ENCODE measurements around the gene SDF4. TPM values are rescaled to one million over a fixed set of nuclear protein-coding genes. Genes with fewer than 3 reads are reported as not detected.

The SDF4 gene
- total and polyA plus RNA-seq, 10 donors, result 39.1 to 145 (median 88.5) TPM

- Histone ChIP-seq H3K9me3 (no peaks in the 10 kb centered on the region), H3K4me1 (peaks cover 26 to 55% (median 46%) of the 10 kb centered on the region in 6 donors), H3K27ac (peak overlapping the region; percentile 81 to 94 (median 86)), H3K4me3 (peak overlapping the region; percentile 84 to 98 (median 90)), H3K36me3 (peaks cover 0 to 27% (median 0%) of the 10 kb centered on the region in 6 donors), H3K27me3 (replicated peaks in 1 of 7) (no peaks in the 10 kb centered on the region)
- intact Hi-C loops (cut with DNase I; ENCODE audit: low total_unique reads), result no loop called here
- 30 to 88% (median 34%) methylated on average over 7 to 31 of the region's 31 CpGs for WGBS, 5 donors
- peak; percentile 77 for DNase-seq
- no peak for TF ChIP-seq POLR2A (IDR thresholded peaks at IDR 0.05)
Measured at GRCh38 chr1:1274299-1274930, 42.6 kb upstream of the SDF4 start.

- Histone ChIP-seq H3K27ac (peak within 1 kb of the TSS; percentile 81 to 94 (median 86)), H3K4me3 (peak within 1 kb of the TSS; percentile 84 to 98 (median 90)), H3K36me3 (peaks cover 0 to 30% (median 1%) of the 10 kb centered on the region in 6 donors), H3K27me3 (replicated peaks in 1 of 7) (no peaks in the 10 kb centered on the region), H3K4me1 (peaks cover 26 to 62% (median 50%) of the 10 kb centered on the region in 6 donors), H3K9me3 (no peaks in the 10 kb centered on the region)
- 0 to 1% (median 0%) methylated on average over 47 to 104 of the region's 105 CpGs; no CpG with 5 or more reads in 1 of the 5 donors for WGBS, 5 donors
- TF ChIP-seq POLR2AphosphoS5 (IDR thresholded peaks at IDR 0.05), result peak; percentile 87 to 92 (median 87)
- TF ChIP-seq POLR2A (IDR thresholded peaks at IDR 0.05), result peak in 1 of 3 donors; percentile 13
- peak in 2 of 11 experiments; percentile 5 to 14 for TF ChIP-seq CTCF (IDR thresholded peaks at IDR 0.05 in 8 of 11, conservative IDR thresholded peaks at IDR 0.05 in 3 of 11)
- DNase-seq, result peak; percentile 99
- intact Hi-C loops (cut with DNase I; ENCODE audit: low total_unique reads), result no loop called here
Measured at GRCh38 chr1:1273512-1274298, 41.9 kb upstream of the SDF4 start, which contains the start of gene UBE2J2. TSS of gene UBE2J2 (minus strand) at chr1:1273854. CDS start at chr1:1267992, 5,862 bp downstream.

GRCh38 chr1:1273209-1273511 is 41.4 kb upstream of the SDF4 start:
- Histone ChIP-seq H3K4me3 (peak overlapping the region; percentile 84 to 98 (median 90)), H3K27ac (peak overlapping the region; percentile 77 to 94 (median 86)), H3K4me1 (peaks cover 26 to 67% (median 52%) of the 10 kb centered on the region in 6 donors), H3K36me3 (peaks cover 0 to 35% (median 4%) of the 10 kb centered on the region in 6 donors), H3K27me3 (replicated peaks in 1 of 7) (no peaks in the 10 kb centered on the region), H3K9me3 (no peaks in the 10 kb centered on the region)
- WGBS, 5 donors, result 0 to 3% (median 1%) methylated on average over 7 to 31 of the region's 31 CpGs; no CpG with 5 or more reads in 1 of the 5 donors
- TF ChIP-seq POLR2A (IDR thresholded peaks at IDR 0.05), result no peak
- intact Hi-C loops (cut with DNase I; ENCODE audit: low total_unique reads), result no loop called here
- no peak for DNase-seq

GRCh38 chr1:1272341-1273208 is 40.8 kb upstream of the SDF4 start:
- H3K27me3 ChIP-seq (replicated peaks in 1 of 7), result no peaks in the 10 kb centered on the region
- peaks cover 0 to 41% (median 7%) of the 10 kb centered on the region in 6 donors for H3K36me3 ChIP-seq
- 38 to 63% (median 40%) methylated on average over 27 to 43 of the region's 43 CpGs for WGBS, 5 donors
- peaks cover 26 to 73% (median 55%) of the 10 kb centered on the region in 6 donors for H3K4me1 ChIP-seq
- no peak for TF ChIP-seq CTCF (IDR thresholded peaks at IDR 0.05 in 8 of 11, conservative IDR thresholded peaks at IDR 0.05 in 3 of 11)
- peak; percentile 33 to 53 (median 46) for TF ChIP-seq POLR2AphosphoS5 (IDR thresholded peaks at IDR 0.05)
- peak overlapping the region; percentile 77 to 94 (median 86) for H3K27ac ChIP-seq
- intact Hi-C loops (cut with DNase I; ENCODE audit: low total_unique reads), result no loop called here
- peak overlapping the region; percentile 84 to 98 (median 90) for H3K4me3 ChIP-seq
- peak; percentile 79 for DNase-seq
- no peaks in the 10 kb centered on the region for H3K9me3 ChIP-seq
